Measurements from ENCODE around the gene NRN1L.

The NRN1L gene

DNA sequence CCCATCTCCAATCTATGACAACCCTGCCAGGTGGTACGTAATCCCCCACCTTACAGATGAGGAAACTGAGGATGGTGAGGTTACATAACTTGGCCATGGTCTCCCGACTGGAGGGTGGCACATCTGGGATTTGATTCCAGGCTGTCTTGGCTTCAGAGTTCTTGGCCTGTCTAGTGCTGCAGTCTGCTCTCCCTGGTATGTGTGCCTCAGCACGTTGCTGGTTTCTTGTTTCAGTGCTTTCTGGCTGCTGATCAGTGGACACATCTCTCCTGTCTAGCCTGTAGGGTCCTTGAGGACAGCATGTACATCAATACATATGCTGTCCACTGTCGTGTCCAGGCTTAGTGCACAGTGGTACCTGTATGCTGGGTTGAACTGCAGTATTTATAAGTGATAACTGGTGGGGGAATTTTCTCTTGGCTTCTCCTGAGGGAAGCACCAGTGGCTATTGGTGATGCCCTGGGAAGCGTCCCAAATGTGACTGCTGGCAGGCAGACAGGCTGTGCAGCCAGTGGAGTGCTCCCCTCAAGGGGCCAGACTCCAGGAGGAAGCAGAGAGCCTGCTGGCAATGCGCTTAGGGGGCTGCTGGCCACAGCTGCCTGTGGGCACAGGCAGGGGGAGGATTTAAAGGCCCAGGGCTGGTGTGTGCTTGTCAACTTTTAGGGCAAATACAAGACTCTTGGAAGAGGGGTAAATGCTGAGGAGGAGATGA, 32.6 kb downstream of the NRN1L start:
- H3K27ac ChIP-seq (ENCODE audit: low read length): no peak overlapping the region
- H3K4me1 ChIP-seq (ENCODE audit: control insufficient read depth, insufficient read depth, low read length): peaks cover 5% of the 10 kb centered on the region
- no peaks in the 10 kb centered on the region for H3K27me3 ChIP-seq (ENCODE audit: control insufficient read depth, insufficient read depth, low read length)
- no peaks in the 10 kb centered on the region for H3K9me3 ChIP-seq (ENCODE audit: control insufficient read depth, insufficient read depth, low read length)
- no peak for DNase-seq (ENCODE audit: low read depth, low spot score)
- no CpG with 5 or more reads among the region's 6 CpGs for WGBS (ENCODE audit: insufficient coverage, insufficient read length)
- H3K4me3 ChIP-seq (ENCODE audit: low read length): no peak overlapping the region
- H3K36me3 ChIP-seq (ENCODE audit: control insufficient read depth, insufficient read depth, low read length): no peaks in the 10 kb centered on the region

- Histone ChIP-seq H3K36me3 (ENCODE audit: control insufficient read depth, insufficient read depth, low read length) (no peaks in the 10 kb centered on the region), H3K4me3 (ENCODE audit: low read length) (no peak overlapping the region), H3K4me1 (ENCODE audit: control insufficient read depth, insufficient read depth, low read length) (peaks cover 5% of the 10 kb centered on the region), H3K27me3 (ENCODE audit: control insufficient read depth, insufficient read depth, low read length) (no peaks in the 10 kb centered on the region), H3K9me3 (ENCODE audit: control insufficient read depth, insufficient read depth, low read length) (no peaks in the 10 kb centered on the region), H3K27ac (ENCODE audit: low read length) (no peak overlapping the region)
- no CpG with 5 or more reads among the region's 4 CpGs for WGBS (ENCODE audit: insufficient coverage, insufficient read length)
- no peak for DNase-seq (ENCODE audit: low read depth, low spot score)
Observed at GRCh38 chr16:67917852-67918236, 33.2 kb downstream of the NRN1L start.

- no CpG with 5 or more reads among the region's 6 CpGs for WGBS (ENCODE audit: insufficient coverage, insufficient read length)
Observed at GRCh38 chr16:67919622-67920221, 35.0 kb downstream of the NRN1L start.

DNA sequence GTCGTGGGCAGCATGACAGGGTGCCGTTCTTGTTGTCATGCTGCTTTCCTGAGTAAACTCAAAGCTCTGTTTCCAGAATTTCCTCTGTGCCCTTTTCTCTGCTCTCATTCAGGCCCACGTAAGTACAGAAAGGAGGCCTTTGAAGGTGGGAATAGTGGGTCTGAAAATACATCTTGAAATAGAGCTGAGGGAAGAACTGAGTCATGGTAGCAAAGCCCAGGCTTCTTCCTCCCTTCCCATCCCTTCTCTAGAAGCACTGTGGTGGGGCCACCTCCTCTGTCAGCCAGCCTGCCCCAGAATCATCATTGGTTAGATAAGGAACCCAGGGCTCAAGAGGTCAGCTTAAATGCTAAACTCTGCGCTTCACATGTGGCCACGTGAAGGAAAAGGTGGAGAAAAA, 37.5 kb downstream of the NRN1L start:
- WGBS (ENCODE audit: insufficient coverage, insufficient read length): no CpG with 5 or more reads among the region's 5 CpGs
- Histone ChIP-seq H3K4me3 (ENCODE audit: low read length) (no peak overlapping the region), H3K36me3 (ENCODE audit: control insufficient read depth, insufficient read depth, low read length) (no peaks in the 10 kb centered on the region), H3K27me3 (ENCODE audit: control insufficient read depth, insufficient read depth, low read length) (no peaks in the 10 kb centered on the region), H3K27ac (ENCODE audit: low read length) (no peak overlapping the region), H3K4me1 (ENCODE audit: control insufficient read depth, insufficient read depth, low read length) (no peaks in the 10 kb centered on the region), H3K9me3 (ENCODE audit: control insufficient read depth, insufficient read depth, low read length) (no peaks in the 10 kb centered on the region)
- DNase-seq (ENCODE audit: low read depth, low spot score): no peak

More at GRCh38 chr16:67919622-67920221, 35.0 kb downstream of the NRN1L start:
- Histone ChIP-seq H3K4me1 (ENCODE audit: control insufficient read depth, insufficient read depth, low read length) (peaks cover 4% of the 10 kb centered on the region), H3K27me3 (ENCODE audit: control insufficient read depth, insufficient read depth, low read length) (no peaks in the 10 kb centered on the region), H3K9me3 (ENCODE audit: control insufficient read depth, insufficient read depth, low read length) (no peaks in the 10 kb centered on the region), H3K36me3 (ENCODE audit: control insufficient read depth, insufficient read depth, low read length) (no peaks in the 10 kb centered on the region), H3K4me3 (ENCODE audit: low read length) (no peak overlapping the region), H3K27ac (ENCODE audit: low read length) (no peak overlapping the region)
- DNase-seq (ENCODE audit: low read depth, low spot score): no peak

GRCh38 chr16:67922740-67923139, 38.1 kb downstream of the NRN1L start:
- Histone ChIP-seq H3K27ac (ENCODE audit: low read length) (no peak overlapping the region), H3K4me1 (ENCODE audit: control insufficient read depth, insufficient read depth, low read length) (no peaks in the 10 kb centered on the region; the same call in 1 of the 2 replicates), H3K4me3 (ENCODE audit: low read length) (no peak overlapping the region), H3K36me3 (ENCODE audit: control insufficient read depth, insufficient read depth, low read length) (peaks cover 4% of the 10 kb centered on the region; the same call in 1 of the 2 replicates), H3K27me3 (ENCODE audit: control insufficient read depth, insufficient read depth, low read length) (no peaks in the 10 kb centered on the region), H3K9me3 (ENCODE audit: control insufficient read depth, insufficient read depth, low read length) (no peaks in the 10 kb centered on the region)
- WGBS (ENCODE audit: insufficient coverage, insufficient read length): no CpG with 5 or more reads among the region's 8 CpGs
- no peak for DNase-seq (ENCODE audit: low read depth, low spot score)

- peaks cover 4% of the 10 kb centered on the region; the same call in 1 of the 2 replicates for H3K36me3 ChIP-seq (ENCODE audit: control insufficient read depth, insufficient read depth, low read length)
- no peaks in the 10 kb centered on the region for H3K9me3 ChIP-seq (ENCODE audit: control insufficient read depth, insufficient read depth, low read length)
- no peak for DNase-seq (ENCODE audit: low read depth, low spot score)
- H3K27ac ChIP-seq (ENCODE audit: low read length): no peak overlapping the region
- no peaks in the 10 kb centered on the region for H3K27me3 ChIP-seq (ENCODE audit: control insufficient read depth, insufficient read depth, low read length)
- no peak overlapping the region for H3K4me3 ChIP-seq (ENCODE audit: low read length)
- no CpG with 5 or more reads among the region's 10 CpGs for WGBS (ENCODE audit: insufficient coverage, insufficient read length)
- H3K4me1 ChIP-seq (ENCODE audit: control insufficient read depth, insufficient read depth, low read length): no peaks in the 10 kb centered on the region; the same call in 1 of the 2 replicates
Observed at GRCh38 chr16:67923414-67924116, 38.9 kb downstream of the NRN1L start.

DNA sequence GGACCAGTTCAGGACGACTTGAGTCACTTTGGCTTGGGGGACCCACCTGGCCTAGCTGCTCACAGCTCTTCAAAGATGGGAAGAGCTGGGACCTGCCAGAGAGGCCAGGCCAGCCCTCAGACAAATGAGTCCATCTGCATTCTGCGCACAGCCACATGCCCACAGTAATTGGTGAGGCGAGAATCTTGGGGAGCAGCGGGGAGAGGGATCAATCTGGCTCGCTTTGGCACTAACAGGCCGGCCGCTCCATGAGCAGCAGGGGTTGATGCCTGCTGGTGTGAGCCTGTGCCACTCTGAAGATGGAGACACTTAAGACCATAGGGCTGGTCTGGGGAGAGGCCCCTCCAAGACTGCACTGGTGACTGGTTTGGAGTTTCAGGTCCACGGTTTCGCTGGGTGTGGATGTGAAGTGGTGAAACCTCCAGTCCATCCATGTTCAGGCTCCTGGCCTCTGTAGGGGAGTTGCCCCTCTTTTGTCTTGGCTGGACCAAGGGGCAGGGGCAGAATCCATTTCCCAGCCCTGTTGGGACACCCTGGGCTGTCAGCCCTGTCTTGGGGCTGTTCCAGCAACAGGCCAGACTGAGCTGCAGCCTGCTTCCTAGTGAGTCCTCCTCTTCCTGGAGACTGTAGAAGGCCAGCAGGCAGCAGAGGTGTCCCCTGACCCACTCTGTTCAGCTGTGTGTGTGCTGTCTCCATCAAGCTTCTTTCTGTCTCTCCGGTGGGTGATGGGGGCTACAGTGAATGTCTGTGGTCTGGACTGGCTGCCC, 39.6 kb downstream of the NRN1L start:
- no CpG with 5 or more reads among the region's 10 CpGs for WGBS (ENCODE audit: insufficient coverage, insufficient read length)
- Histone ChIP-seq H3K9me3 (ENCODE audit: control insufficient read depth, insufficient read depth, low read length) (no peaks in the 10 kb centered on the region), H3K4me3 (ENCODE audit: low read length) (no peak overlapping the region), H3K4me1 (ENCODE audit: control insufficient read depth, insufficient read depth, low read length) (no peaks in the 10 kb centered on the region; the same call in 1 of the 2 replicates), H3K36me3 (ENCODE audit: control insufficient read depth, insufficient read depth, low read length) (peaks cover 4% of the 10 kb centered on the region; the same call in 1 of the 2 replicates), H3K27me3 (ENCODE audit: control insufficient read depth, insufficient read depth, low read length) (no peaks in the 10 kb centered on the region), H3K27ac (ENCODE audit: low read length) (no peak overlapping the region)
- no peak for DNase-seq (ENCODE audit: low read depth, low spot score)

DNA sequence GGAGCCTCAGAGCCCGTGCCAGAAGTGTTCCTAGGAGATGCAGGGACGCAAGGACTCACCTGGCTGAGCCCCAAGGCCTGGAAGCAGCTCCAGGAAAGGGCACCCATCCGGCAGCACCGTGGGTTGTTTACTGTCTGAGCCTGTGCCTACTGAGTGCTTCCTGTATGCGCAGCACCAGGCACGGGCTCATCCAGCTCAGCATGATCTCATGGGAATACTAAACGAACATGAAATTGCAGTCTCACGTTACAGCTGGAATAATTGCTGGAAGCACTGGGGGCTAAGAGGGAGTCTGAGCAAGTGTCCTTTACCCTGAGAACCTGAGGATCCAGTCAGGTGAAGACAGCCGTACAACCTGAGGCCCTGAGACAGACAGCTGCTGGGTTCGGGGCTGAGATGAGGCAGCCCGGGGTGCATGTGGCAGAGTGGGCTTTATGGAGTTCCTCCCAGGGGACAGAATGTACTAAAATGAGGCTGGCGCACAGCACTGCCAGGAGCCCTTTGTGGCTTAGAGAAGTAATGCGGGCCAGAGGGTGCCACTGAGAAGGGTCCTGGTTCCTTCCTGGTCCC, 41.6 kb downstream of the NRN1L start:
- no peaks in the 10 kb centered on the region; the same call in 1 of the 2 replicates for H3K4me1 ChIP-seq (ENCODE audit: control insufficient read depth, insufficient read depth, low read length)
- no CpG with 5 or more reads among the region's 13 CpGs for WGBS (ENCODE audit: insufficient coverage, insufficient read length)

DNA sequence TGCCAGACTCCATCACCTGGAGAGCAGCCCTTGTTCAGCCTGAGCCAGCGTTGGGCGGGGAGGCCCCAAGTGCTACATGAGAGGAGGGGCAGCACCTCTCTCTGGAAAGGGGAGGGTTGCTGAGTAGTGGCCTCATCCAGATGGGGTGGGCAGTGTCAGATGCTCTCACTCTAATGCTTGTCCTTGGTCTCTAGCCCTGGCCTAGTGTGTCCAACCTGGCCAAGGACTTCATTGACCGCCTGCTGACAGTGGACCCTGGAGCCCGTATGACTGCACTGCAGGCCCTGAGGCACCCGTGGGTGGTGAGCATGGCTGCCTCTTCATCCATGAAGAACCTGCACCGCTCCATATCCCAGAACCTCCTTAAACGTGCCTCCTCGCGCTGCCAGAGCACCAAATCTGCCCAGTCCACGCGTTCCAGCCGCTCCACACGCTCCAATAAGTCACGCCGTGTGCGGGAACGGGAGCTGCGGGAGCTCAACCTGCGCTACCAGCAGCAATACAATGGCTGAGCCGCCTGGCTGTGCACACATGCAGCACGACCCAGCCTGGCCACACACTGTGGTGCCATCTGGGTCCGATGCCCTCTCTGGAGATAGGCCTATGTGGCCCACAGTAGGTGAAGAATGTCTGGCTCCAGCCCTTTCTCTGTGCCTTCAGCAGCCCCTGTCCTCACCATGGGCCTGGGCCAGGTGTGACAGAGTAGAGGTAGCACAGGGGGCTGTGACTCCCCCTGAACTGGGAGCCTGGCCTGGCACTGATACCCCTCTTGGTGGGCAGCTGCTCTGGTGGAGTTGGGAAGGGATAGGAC, 42.7 kb downstream of the NRN1L start:
- H3K9me3 ChIP-seq (ENCODE audit: control insufficient read depth, insufficient read depth, low read length): no peaks in the 10 kb centered on the region
- DNase-seq (ENCODE audit: low read depth, low spot score): no peak
- H3K27me3 ChIP-seq (ENCODE audit: control insufficient read depth, insufficient read depth, low read length): no peaks in the 10 kb centered on the region
- no peak overlapping the region for H3K4me3 ChIP-seq (ENCODE audit: low read length)
- H3K27ac ChIP-seq (ENCODE audit: low read length): no peak overlapping the region
- WGBS (ENCODE audit: insufficient coverage, insufficient read length): no CpG with 5 or more reads among the region's 22 CpGs
- no peaks in the 10 kb centered on the region; the same call in 1 of the 2 replicates for H3K4me1 ChIP-seq (ENCODE audit: control insufficient read depth, insufficient read depth, low read length)
- H3K36me3 ChIP-seq (ENCODE audit: control insufficient read depth, insufficient read depth, low read length): peaks cover 4% of the 10 kb centered on the region; the same call in 1 of the 2 replicates

More for the DNA sequence above, 41.6 kb downstream of the NRN1L start:
- Histone ChIP-seq H3K4me3 (ENCODE audit: low read length) (no peak overlapping the region), H3K27me3 (ENCODE audit: control insufficient read depth, insufficient read depth, low read length) (no peaks in the 10 kb centered on the region), H3K27ac (ENCODE audit: low read length) (no peak overlapping the region), H3K9me3 (ENCODE audit: control insufficient read depth, insufficient read depth, low read length) (no peaks in the 10 kb centered on the region), H3K36me3 (ENCODE audit: control insufficient read depth, insufficient read depth, low read length) (peaks cover 4% of the 10 kb centered on the region; the same call in 1 of the 2 replicates)
- DNase-seq (ENCODE audit: low read depth, low spot score): no peak

Measured in iPS DF 6.9 (cell line).